ENCODE data around the gene IQGAP2.
"Not testable (repeated sequence)": the region's sequence is repeated elsewhere in the genome, so short reads cannot be mapped to it uniquely, and the experiment has no call there.

IQGAP2 gene

GRCh38 chr5:76594107-76594506 lies 191.0 kb downstream of the IQGAP2 start:
- H3K9ac ChIP-seq (ENCODE audit: low read length in 5 of 5), result no peak overlapping the region
- H3K9me3 ChIP-seq (ENCODE audit: control insufficient read depth in 5 of 5, low read length in 5 of 5), result no peaks in the 10 kb centered on the region
- no peaks in the 10 kb centered on the region for H3K27me3 ChIP-seq (ENCODE audit: control insufficient read depth in 5 of 5, insufficient read depth in 4 of 5, low read length in 5 of 5)
- no peak overlapping the region for H3K27ac ChIP-seq (ENCODE audit: low read depth, low read length)
- H3K36me3 ChIP-seq (ENCODE audit: control insufficient read depth in 5 of 5, insufficient read depth in 5 of 5, low read length in 5 of 5), result peaks cover 0 to 13% (median 0%) of the 10 kb centered on the region in 5 donors
- H3K4me3 ChIP-seq (ENCODE audit: low read depth in 1 of 5, low read length in 5 of 5), result no peak overlapping the region
- H3K4me1 ChIP-seq (ENCODE audit: control insufficient read depth in 5 of 5, insufficient read depth in 5 of 5, low read length in 5 of 5), result no peaks in the 10 kb centered on the region

- H3K27ac ChIP-seq (ENCODE audit: low read depth, low read length), result no peak overlapping the region
- H3K9me3 ChIP-seq (ENCODE audit: control insufficient read depth in 5 of 5, low read length in 5 of 5), result no peaks in the 10 kb centered on the region
- no peaks in the 10 kb centered on the region for H3K4me1 ChIP-seq (ENCODE audit: control insufficient read depth in 5 of 5, insufficient read depth in 5 of 5, low read length in 5 of 5)
- H3K9ac ChIP-seq (ENCODE audit: low read length in 5 of 5), result no peak overlapping the region
- H3K27me3 ChIP-seq (ENCODE audit: control insufficient read depth in 5 of 5, insufficient read depth in 4 of 5, low read length in 5 of 5), result no peaks in the 10 kb centered on the region
- no peak overlapping the region for H3K4me3 ChIP-seq (ENCODE audit: low read depth in 1 of 5, low read length in 5 of 5)
- peaks cover 0 to 13% (median 0%) of the 10 kb centered on the region in 5 donors for H3K36me3 ChIP-seq (ENCODE audit: control insufficient read depth in 5 of 5, insufficient read depth in 5 of 5, low read length in 5 of 5)
Observed at GRCh38 chr5:76595755-76596481, 192.8 kb downstream of the IQGAP2 start.

GRCh38 chr5:76598531-76598930 lies 195.4 kb downstream of the IQGAP2 start:
- Histone ChIP-seq H3K9me3 (ENCODE audit: control insufficient read depth in 5 of 5, low read length in 5 of 5) (no peaks in the 10 kb centered on the region), H3K27ac (ENCODE audit: low read depth, low read length) (no peak overlapping the region), H3K9ac (ENCODE audit: low read length in 5 of 5) (no peak overlapping the region), H3K4me3 (ENCODE audit: low read depth in 1 of 5, low read length in 5 of 5) (no peak overlapping the region), H3K36me3 (ENCODE audit: control insufficient read depth in 5 of 5, insufficient read depth in 5 of 5, low read length in 5 of 5) (peaks cover 0 to 16% (median 0%) of the 10 kb centered on the region in 5 donors), H3K4me1 (ENCODE audit: control insufficient read depth in 5 of 5, insufficient read depth in 5 of 5, low read length in 5 of 5) (peaks cover 0 to 2% (median 0%) of the 10 kb centered on the region in 5 donors), H3K27me3 (ENCODE audit: control insufficient read depth in 5 of 5, insufficient read depth in 4 of 5, low read length in 5 of 5) (no peaks in the 10 kb centered on the region)

GRCh38 chr5:76600716-76601115 lies 197.6 kb downstream of the IQGAP2 start:
- Histone ChIP-seq H3K4me1 (ENCODE audit: control insufficient read depth in 5 of 5, insufficient read depth in 5 of 5, low read length in 5 of 5) (peaks cover 0 to 2% (median 0%) of the 10 kb centered on the region in 5 donors), H3K36me3 (ENCODE audit: control insufficient read depth in 5 of 5, insufficient read depth in 5 of 5, low read length in 5 of 5) (peaks cover 0 to 16% (median 0%) of the 10 kb centered on the region in 5 donors), H3K27me3 (ENCODE audit: control insufficient read depth in 5 of 5, insufficient read depth in 4 of 5, low read length in 5 of 5) (no peaks in the 10 kb centered on the region)

GRCh38 chr5:76601470-76601869 lies 198.4 kb downstream of the IQGAP2 start:
- Histone ChIP-seq H3K4me1 (ENCODE audit: control insufficient read depth in 5 of 5, insufficient read depth in 5 of 5, low read length in 5 of 5) (peaks cover 0 to 2% (median 0%) of the 10 kb centered on the region in 5 donors), H3K9ac (ENCODE audit: low read length in 5 of 5) (no peak overlapping the region), H3K4me3 (ENCODE audit: low read depth in 1 of 5, low read length in 5 of 5) (no peak overlapping the region), H3K36me3 (ENCODE audit: control insufficient read depth in 5 of 5, insufficient read depth in 5 of 5, low read length in 5 of 5) (peaks cover 0 to 14% (median 0%) of the 10 kb centered on the region in 5 donors), H3K27me3 (ENCODE audit: control insufficient read depth in 5 of 5, insufficient read depth in 4 of 5, low read length in 5 of 5) (no peaks in the 10 kb centered on the region), H3K27ac (ENCODE audit: low read depth, low read length) (no peak overlapping the region), H3K9me3 (ENCODE audit: control insufficient read depth in 5 of 5, low read length in 5 of 5) (no peaks in the 10 kb centered on the region)

More at GRCh38 chr5:76600716-76601115, 197.6 kb downstream of the IQGAP2 start:
- Histone ChIP-seq H3K27ac (ENCODE audit: low read depth, low read length) (no peak overlapping the region), H3K9ac (ENCODE audit: low read length in 5 of 5) (no peak overlapping the region), H3K9me3 (ENCODE audit: control insufficient read depth in 5 of 5, low read length in 5 of 5) (no peaks in the 10 kb centered on the region), H3K4me3 (ENCODE audit: low read depth in 1 of 5, low read length in 5 of 5) (no peak overlapping the region)

- H3K9me3 ChIP-seq (ENCODE audit: control insufficient read depth in 5 of 5, low read length in 5 of 5), result no peaks in the 10 kb centered on the region
- no peak overlapping the region for H3K9ac ChIP-seq (ENCODE audit: low read length in 5 of 5)
- H3K36me3 ChIP-seq (ENCODE audit: control insufficient read depth in 5 of 5, insufficient read depth in 5 of 5, low read length in 5 of 5), result peaks cover 0 to 7% (median 0%) of the 10 kb centered on the region in 5 donors
- peaks cover 0 to 7% (median 0%) of the 10 kb centered on the region in 5 donors for H3K4me1 ChIP-seq (ENCODE audit: control insufficient read depth in 5 of 5, insufficient read depth in 5 of 5, low read length in 5 of 5)
- no peaks in the 10 kb centered on the region for H3K27me3 ChIP-seq (ENCODE audit: control insufficient read depth in 5 of 5, insufficient read depth in 4 of 5, low read length in 5 of 5)
- no peak overlapping the region for H3K27ac ChIP-seq (ENCODE audit: low read depth, low read length)
- H3K4me3 ChIP-seq (ENCODE audit: low read depth in 1 of 5, low read length in 5 of 5), result no peak overlapping the region
Observed at GRCh38 chr5:76602094-76602726, 199.1 kb downstream of the IQGAP2 start.

GRCh38 chr5:76603991-76604390 lies 200.9 kb downstream of the IQGAP2 start:
- not testable (repeated sequence) for H3K27ac ChIP-seq (ENCODE audit: low read depth, low read length); H3K4me3 ChIP-seq (ENCODE audit: low read depth in 1 of 5, low read length in 5 of 5); H3K36me3 ChIP-seq (ENCODE audit: control insufficient read depth in 5 of 5, insufficient read depth in 5 of 5, low read length in 5 of 5); H3K9me3 ChIP-seq (ENCODE audit: control insufficient read depth in 5 of 5, low read length in 5 of 5); H3K27me3 ChIP-seq (ENCODE audit: control insufficient read depth in 5 of 5, insufficient read depth in 4 of 5, low read length in 5 of 5); H3K9ac ChIP-seq (ENCODE audit: low read length in 5 of 5)
- peaks cover 0 to 14% (median 0%) of the 10 kb centered on the region in 5 donors for H3K4me1 ChIP-seq (ENCODE audit: control insufficient read depth in 5 of 5, insufficient read depth in 5 of 5, low read length in 5 of 5)

GRCh38 chr5:76604838-76605237 lies 201.8 kb downstream of the IQGAP2 start:
- no peak overlapping the region for H3K4me3 ChIP-seq (ENCODE audit: low read depth in 1 of 5, low read length in 5 of 5)
- H3K9me3 ChIP-seq (ENCODE audit: control insufficient read depth in 5 of 5, low read length in 5 of 5), result no peaks in the 10 kb centered on the region
- H3K4me1 ChIP-seq (ENCODE audit: control insufficient read depth in 5 of 5, insufficient read depth in 5 of 5, low read length in 5 of 5), result peaks cover 0 to 14% (median 0%) of the 10 kb centered on the region in 5 donors
- peaks cover 0 to 3% (median 0%) of the 10 kb centered on the region in 5 donors for H3K36me3 ChIP-seq (ENCODE audit: control insufficient read depth in 5 of 5, insufficient read depth in 5 of 5, low read length in 5 of 5)
- H3K27me3 ChIP-seq (ENCODE audit: control insufficient read depth in 5 of 5, insufficient read depth in 4 of 5, low read length in 5 of 5), result no peaks in the 10 kb centered on the region
- H3K9ac ChIP-seq (ENCODE audit: low read length in 5 of 5), result no peak overlapping the region
- no peak overlapping the region for H3K27ac ChIP-seq (ENCODE audit: low read depth, low read length)

GRCh38 chr5:76606701-76607100 lies 203.6 kb downstream of the IQGAP2 start:
- Histone ChIP-seq H3K4me3 (ENCODE audit: low read depth in 1 of 5, low read length in 5 of 5) (no peak overlapping the region), H3K9me3 (ENCODE audit: control insufficient read depth in 5 of 5, low read length in 5 of 5) (no peaks in the 10 kb centered on the region), H3K9ac (ENCODE audit: low read length in 5 of 5) (no peak overlapping the region), H3K27ac (ENCODE audit: low read depth, low read length) (no peak overlapping the region), H3K4me1 (ENCODE audit: control insufficient read depth in 5 of 5, insufficient read depth in 5 of 5, low read length in 5 of 5) (peaks cover 0 to 14% (median 0%) of the 10 kb centered on the region in 5 donors), H3K36me3 (ENCODE audit: control insufficient read depth in 5 of 5, insufficient read depth in 5 of 5, low read length in 5 of 5) (peaks cover 0 to 5% (median 0%) of the 10 kb centered on the region in 5 donors), H3K27me3 (ENCODE audit: control insufficient read depth in 5 of 5, insufficient read depth in 4 of 5, low read length in 5 of 5) (no peaks in the 10 kb centered on the region)

GRCh38 chr5:76607353-76607871 lies 204.3 kb downstream of the IQGAP2 start:
- H3K27ac ChIP-seq (ENCODE audit: low read depth, low read length), result no peak overlapping the region
- peak overlapping the region in 1 of 5 donors; percentile 62 for H3K9ac ChIP-seq (ENCODE audit: low read length in 5 of 5)
- peak overlapping the region in 2 of 5 donors; percentile 23 to 33 for H3K4me3 ChIP-seq (ENCODE audit: low read depth in 1 of 5, low read length in 5 of 5)
- no peaks in the 10 kb centered on the region for H3K9me3 ChIP-seq (ENCODE audit: control insufficient read depth in 5 of 5, low read length in 5 of 5)
- H3K4me1 ChIP-seq (ENCODE audit: control insufficient read depth in 5 of 5, insufficient read depth in 5 of 5, low read length in 5 of 5), result peaks cover 0 to 14% (median 0%) of the 10 kb centered on the region in 5 donors
- peaks cover 0 to 5% (median 0%) of the 10 kb centered on the region in 5 donors for H3K36me3 ChIP-seq (ENCODE audit: control insufficient read depth in 5 of 5, insufficient read depth in 5 of 5, low read length in 5 of 5)
- no peaks in the 10 kb centered on the region for H3K27me3 ChIP-seq (ENCODE audit: control insufficient read depth in 5 of 5, insufficient read depth in 4 of 5, low read length in 5 of 5)
